Esophagus muscularis mucosa (tissue), 4 donors: ENCODE results near the gene LRRN1.

Experiments
- EP300 ChIP-seq: sonication (generic); formaldehyde crosslinking; IDR thresholded peaks from one replicate; pipeline ENCODE4 v1.6.1; 2017; ENCODE audit warnings: antibody characterized with exemption
- POLR2A ChIP-seq: fragments of 450-650 bp; IDR thresholded peaks from one replicate; pipeline ENCODE4 v1.6.1; 2017; ENCODE audit warnings: antibody characterized with exemption, moderate library complexity, mild to moderate bottlenecking, low read depth
- POLR2AphosphoS5 ChIP-seq, 2 donors: sonication (generic); formaldehyde crosslinking; IDR thresholded peaks; one replicate each; pipeline ENCODE4 v1.6.1; 2017; ENCODE audit warnings: antibody characterized with exemption in 2 of 2
- TF ChIP-seq, protein P1 (sequence below), 3 experiments: fragments of 200-600 bp in 2 of 3; fragments of 450-650 bp in 1 of 3; sonication (generic) in 2 of 3; IDR thresholded peaks; one replicate each; pipeline ENCODE4 v1.5.1; 2017 to 2019; ENCODE audit warnings: antibody characterized with exemption in 3 of 3, mild to moderate bottlenecking in 2 of 3, moderate library complexity in 1 of 3

DNA sequence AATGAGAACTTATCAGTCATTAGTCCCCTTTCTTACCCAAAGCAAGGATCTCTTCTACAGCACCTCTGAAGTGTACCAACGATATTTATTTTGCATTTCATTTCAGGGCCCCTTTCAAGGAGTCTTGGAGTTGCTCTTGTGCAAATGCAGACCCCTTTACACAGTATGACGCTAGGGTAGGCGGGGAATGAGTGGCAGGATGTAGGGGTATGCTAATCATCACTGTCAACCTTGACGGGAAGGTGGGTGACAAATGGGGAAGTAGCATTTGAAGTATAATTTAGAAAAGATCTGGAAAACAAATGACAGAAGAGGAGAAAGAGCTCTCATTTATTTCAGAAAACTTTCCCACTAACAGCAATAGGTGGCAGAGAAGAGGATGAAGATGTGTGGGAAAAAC is 94.4 kb downstream of the LRRN1 start:
- no peak for TF ChIP-seq POLR2A
- TF ChIP-seq EP300 = no peak
- TF ChIP-seq, protein P1, sequence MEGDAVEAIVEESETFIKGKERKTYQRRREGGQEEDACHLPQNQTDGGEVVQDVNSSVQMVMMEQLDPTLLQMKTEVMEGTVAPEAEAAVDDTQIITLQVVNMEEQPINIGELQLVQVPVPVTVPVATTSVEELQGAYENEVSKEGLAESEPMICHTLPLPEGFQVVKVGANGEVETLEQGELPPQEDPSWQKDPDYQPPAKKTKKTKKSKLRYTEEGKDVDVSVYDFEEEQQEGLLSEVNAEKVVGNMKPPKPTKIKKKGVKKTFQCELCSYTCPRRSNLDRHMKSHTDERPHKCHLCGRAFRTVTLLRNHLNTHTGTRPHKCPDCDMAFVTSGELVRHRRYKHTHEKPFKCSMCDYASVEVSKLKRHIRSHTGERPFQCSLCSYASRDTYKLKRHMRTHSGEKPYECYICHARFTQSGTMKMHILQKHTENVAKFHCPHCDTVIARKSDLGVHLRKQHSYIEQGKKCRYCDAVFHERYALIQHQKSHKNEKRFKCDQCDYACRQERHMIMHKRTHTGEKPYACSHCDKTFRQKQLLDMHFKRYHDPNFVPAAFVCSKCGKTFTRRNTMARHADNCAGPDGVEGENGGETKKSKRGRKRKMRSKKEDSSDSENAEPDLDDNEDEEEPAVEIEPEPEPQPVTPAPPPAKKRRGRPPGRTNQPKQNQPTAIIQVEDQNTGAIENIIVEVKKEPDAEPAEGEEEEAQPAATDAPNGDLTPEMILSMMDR (IDR thresholded peaks at IDR 0.05) = no peak
- TF ChIP-seq POLR2AphosphoS5 (IDR thresholded peaks at IDR 0.05) = no peak
